ENCODE measurements around the gene CERS5. TPM values are rescaled to one million over a fixed set of nuclear protein-coding genes. Genes with fewer than 3 reads are reported as not detected.

CERS5 gene
- total and polyA plus RNA-seq, 8 donors: 12.9 to 84.3 (median 19.3) TPM

- Histone ChIP-seq H3K4me1 (peaks cover 6 to 17% (median 10%) of the 10 kb centered on the region in 3 donors), H3K4me3 (no peak overlapping the region), H3K27me3 (no peaks in the 10 kb centered on the region), H3K9me3 (no peaks in the 10 kb centered on the region), H3K36me3 (no peaks in the 10 kb centered on the region), H3K27ac (no peak overlapping the region)
- DNase-seq: no peak
- ATAC-seq: no peak
- no peak for TF ChIP-seq CTCF (IDR thresholded peaks at IDR 0.05)
- intact Hi-C loops (cut with DNase I): no loop called here
- WGBS, 2 donors: 89 to 93% methylated on average over 17 of the region's 17 CpGs
- FAIRE-seq: no peak
Observed at GRCh38 chr12:50107416-50108268, 59.5 kb downstream of the CERS5 start.

- no peak overlapping the region for H3K27ac ChIP-seq
- H3K9me3 ChIP-seq: no peaks in the 10 kb centered on the region
- no peaks in the 10 kb centered on the region for H3K27me3 ChIP-seq
- WGBS, 2 donors: 54 to 57% methylated on average over 3 of the region's 3 CpGs
- no peak for TF ChIP-seq CTCF (IDR thresholded peaks at IDR 0.05)
- DNase-seq: no peak
- no peaks in the 10 kb centered on the region for H3K36me3 ChIP-seq
- H3K4me1 ChIP-seq: peaks cover 6 to 17% (median 10%) of the 10 kb centered on the region in 3 donors
- FAIRE-seq: no peak
- no peak for ATAC-seq
- intact Hi-C loops (cut with DNase I): no loop called here
- H3K4me3 ChIP-seq: no peak overlapping the region
Observed at GRCh38 chr12:50106907-50107306, 60.3 kb downstream of the CERS5 start.

GRCh38 chr12:50105913-50106450 lies 61.2 kb downstream of the CERS5 start:
- TF ChIP-seq CTCF (IDR thresholded peaks at IDR 0.05): no peak
- 86 to 96% methylated on average over 12 of the region's 12 CpGs for whole genome bisulfite sequencing, 2 donors

GRCh38 chr12:50104417-50105366 lies 62.5 kb downstream of the CERS5 start:
- Histone ChIP-seq H3K9me3 (no peaks in the 10 kb centered on the region), H3K27me3 (no peaks in the 10 kb centered on the region), H3K4me1 (peaks cover 6 to 10% (median 7%) of the 10 kb centered on the region in 3 donors), H3K27ac (no peak overlapping the region), H3K4me3 (no peak overlapping the region), H3K36me3 (peaks cover 0 to 1% (median 0%) of the 10 kb centered on the region in 3 donors)
- no peak for DNase-seq
- no peak for ATAC-seq
- intact Hi-C loops (cut with DNase I): no loop called here
- no peak for TF ChIP-seq CTCF (IDR thresholded peaks at IDR 0.05)
- WGBS, 2 donors: 77 to 78% methylated on average over 14 of the region's 14 CpGs
- no peak for FAIRE-seq

More at GRCh38 chr12:50105913-50106450, 61.2 kb downstream of the CERS5 start:
- H3K4me1 ChIP-seq: peaks cover 6 to 12% (median 10%) of the 10 kb centered on the region in 3 donors
- intact Hi-C loops (cut with DNase I): no loop called here
- H3K27ac ChIP-seq: no peak overlapping the region
- no peak for ATAC-seq
- FAIRE-seq: no peak
- DNase-seq: no peak
- no peaks in the 10 kb centered on the region for H3K36me3 ChIP-seq
- no peak overlapping the region for H3K4me3 ChIP-seq
- H3K9me3 ChIP-seq: no peaks in the 10 kb centered on the region
- H3K27me3 ChIP-seq: no peaks in the 10 kb centered on the region

Measured in pancreas (tissue), 10 donors.